Measurements from ENCODE around the gene PIK3C3. TPM values are rescaled to one million over a fixed set of nuclear protein-coding genes. Genes with fewer than 3 reads are reported as not detected.

Gene PIK3C3
- total and polyA plus RNA-seq, 2 donors from 2014 or later, result 31.4 to 70.7 TPM

DNA sequence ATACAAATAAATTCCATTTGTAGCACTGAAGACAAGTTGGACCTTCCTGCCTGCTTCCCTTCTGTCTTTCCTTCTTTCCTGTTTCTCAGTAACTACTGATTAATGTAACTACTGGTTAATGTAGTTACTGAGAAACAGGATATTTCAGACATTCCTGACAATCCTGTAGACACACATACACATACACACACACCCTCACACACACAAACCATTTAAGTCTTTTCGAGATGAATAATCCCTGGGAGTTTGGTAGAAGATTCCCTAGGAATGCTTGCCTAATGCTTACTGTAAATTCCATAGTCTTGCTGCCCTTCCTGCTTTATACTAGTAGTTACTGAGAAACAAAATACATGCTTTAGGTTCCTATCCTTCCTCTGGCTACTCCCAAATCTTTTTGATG is 83.9 kb downstream of the PIK3C3 start:
- H3K27ac ChIP-seq (ENCODE audit: low read depth in 2 of 2, low read length in 2 of 2), result no peak overlapping the region
- no peaks in the 10 kb centered on the region for H3K27me3 ChIP-seq (ENCODE audit: control insufficient read depth, insufficient read depth, low read length)
- peaks cover 2 to 7% (median 5%) of the 10 kb centered on the region in 3 donors for H3K4me1 ChIP-seq (ENCODE audit: control insufficient read depth in 2 of 3, insufficient read depth in 2 of 3, low read depth in 1 of 3, low read length in 3 of 3)
- H3K36me3 ChIP-seq (ENCODE audit: control insufficient read depth in 2 of 3, insufficient read depth in 3 of 3, low read length in 3 of 3), result peaks cover 0 to 3% (median 3%) of the 10 kb centered on the region in 3 donors
- H3K4me3 ChIP-seq (ENCODE audit: low read length in 3 of 3), result no peak overlapping the region
- DNase-seq, result peak in 2 of 5 donors; percentile 69 to 77
- H3K9me3 ChIP-seq (ENCODE audit: control insufficient read depth in 2 of 3, insufficient read depth in 1 of 3, low read length in 3 of 3), result no peaks in the 10 kb centered on the region
- TF ChIP-seq, protein P1, sequence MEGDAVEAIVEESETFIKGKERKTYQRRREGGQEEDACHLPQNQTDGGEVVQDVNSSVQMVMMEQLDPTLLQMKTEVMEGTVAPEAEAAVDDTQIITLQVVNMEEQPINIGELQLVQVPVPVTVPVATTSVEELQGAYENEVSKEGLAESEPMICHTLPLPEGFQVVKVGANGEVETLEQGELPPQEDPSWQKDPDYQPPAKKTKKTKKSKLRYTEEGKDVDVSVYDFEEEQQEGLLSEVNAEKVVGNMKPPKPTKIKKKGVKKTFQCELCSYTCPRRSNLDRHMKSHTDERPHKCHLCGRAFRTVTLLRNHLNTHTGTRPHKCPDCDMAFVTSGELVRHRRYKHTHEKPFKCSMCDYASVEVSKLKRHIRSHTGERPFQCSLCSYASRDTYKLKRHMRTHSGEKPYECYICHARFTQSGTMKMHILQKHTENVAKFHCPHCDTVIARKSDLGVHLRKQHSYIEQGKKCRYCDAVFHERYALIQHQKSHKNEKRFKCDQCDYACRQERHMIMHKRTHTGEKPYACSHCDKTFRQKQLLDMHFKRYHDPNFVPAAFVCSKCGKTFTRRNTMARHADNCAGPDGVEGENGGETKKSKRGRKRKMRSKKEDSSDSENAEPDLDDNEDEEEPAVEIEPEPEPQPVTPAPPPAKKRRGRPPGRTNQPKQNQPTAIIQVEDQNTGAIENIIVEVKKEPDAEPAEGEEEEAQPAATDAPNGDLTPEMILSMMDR (IDR thresholded peaks at IDR 0.05; ENCODE audit: borderline replicate concordance, extremely low read depth, insufficient read depth), result no peak
- intact Hi-C loops (cut with DNase I), result no loop called here
- FAIRE-seq, result peak; percentile 85
- no peak overlapping the region for H3K9ac ChIP-seq (ENCODE audit: low read length in 3 of 3)

DNA sequence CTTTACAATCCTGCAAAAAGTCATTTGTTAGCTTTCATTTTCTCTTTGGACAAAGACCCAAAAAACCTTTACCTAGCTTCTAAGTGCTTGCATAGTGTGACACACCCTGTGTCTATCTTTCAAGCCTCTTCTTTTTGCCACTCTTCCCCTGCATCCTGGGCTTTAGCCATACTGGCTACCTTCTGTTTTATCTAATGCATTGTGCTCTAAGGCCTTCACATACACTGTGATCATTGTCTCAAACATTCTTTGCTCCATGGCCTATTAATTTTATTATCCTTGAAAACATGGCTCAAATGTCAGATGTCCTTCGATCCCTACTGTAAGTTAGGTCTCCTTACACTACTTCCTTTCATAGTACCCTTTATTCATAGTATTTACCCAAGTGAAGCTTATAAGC is 84.4 kb downstream of the PIK3C3 start:
- no peak for FAIRE-seq
- peaks cover 2 to 7% (median 5%) of the 10 kb centered on the region in 3 donors for H3K4me1 ChIP-seq (ENCODE audit: control insufficient read depth in 2 of 3, insufficient read depth in 2 of 3, low read depth in 1 of 3, low read length in 3 of 3)
- DNase-seq, result peak in 2 of 5 donors; percentile 23 to 27
- H3K27ac ChIP-seq (ENCODE audit: low read depth in 2 of 2, low read length in 2 of 2), result no peak overlapping the region
- H3K9me3 ChIP-seq (ENCODE audit: control insufficient read depth in 2 of 3, insufficient read depth in 1 of 3, low read length in 3 of 3), result no peaks in the 10 kb centered on the region
- peaks cover 0 to 3% (median 3%) of the 10 kb centered on the region in 3 donors for H3K36me3 ChIP-seq (ENCODE audit: control insufficient read depth in 2 of 3, insufficient read depth in 3 of 3, low read length in 3 of 3)
- intact Hi-C loops (cut with DNase I), result no loop called here
- TF ChIP-seq, protein P1 (IDR thresholded peaks at IDR 0.05; ENCODE audit: borderline replicate concordance, extremely low read depth, insufficient read depth), result no peak
- H3K4me3 ChIP-seq (ENCODE audit: low read length in 3 of 3), result no peak overlapping the region
- no peaks in the 10 kb centered on the region for H3K27me3 ChIP-seq (ENCODE audit: control insufficient read depth, insufficient read depth, low read length)
- no peak overlapping the region for H3K9ac ChIP-seq (ENCODE audit: low read length in 3 of 3)

DNA sequence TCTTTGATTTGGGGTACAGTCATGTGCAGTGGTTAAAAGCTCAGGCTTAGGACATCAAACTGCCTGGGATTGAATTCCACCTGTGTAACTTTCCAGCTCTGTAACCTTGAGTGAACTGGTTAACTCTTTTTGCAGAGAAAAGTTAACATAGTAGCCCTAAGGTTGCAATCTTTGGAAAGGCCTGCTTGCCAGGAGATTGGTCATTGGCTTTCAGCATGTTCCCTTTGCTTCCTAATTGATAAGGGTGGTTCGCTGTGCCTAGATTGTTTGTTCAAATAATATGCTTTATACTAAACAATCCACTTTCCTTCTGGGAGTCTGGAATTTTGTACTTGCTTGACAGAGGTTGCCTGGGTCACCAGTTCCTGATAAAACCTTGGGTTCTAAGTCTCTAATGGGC is 86.8 kb downstream of the PIK3C3 start:
- no peak for FAIRE-seq
- H3K36me3 ChIP-seq (ENCODE audit: control insufficient read depth in 2 of 3, insufficient read depth in 3 of 3, low read length in 3 of 3), result peaks cover 0 to 3% (median 0%) of the 10 kb centered on the region in 3 donors
- TF ChIP-seq, protein P1 (IDR thresholded peaks at IDR 0.05; ENCODE audit: borderline replicate concordance, extremely low read depth, insufficient read depth), result no peak

DNA sequence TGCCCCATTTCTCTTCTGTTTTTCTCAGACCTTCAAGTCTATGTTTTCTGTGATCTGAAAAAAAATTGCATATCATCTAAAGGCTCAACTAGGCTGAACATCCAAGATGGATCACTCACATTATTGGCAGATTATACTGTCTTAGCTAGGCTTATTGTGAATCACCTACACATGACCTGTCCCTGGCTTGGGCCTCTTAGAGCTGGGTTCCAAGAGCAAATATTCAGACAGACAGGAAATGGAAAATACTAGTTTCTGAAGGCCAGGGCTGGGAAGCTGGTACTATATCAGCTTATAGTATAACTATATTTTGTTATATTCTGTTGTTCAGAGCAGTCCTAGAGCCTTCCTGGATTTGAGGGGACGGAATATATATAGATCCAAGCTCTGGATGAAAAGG is 90.3 kb downstream of the PIK3C3 start:
- H3K27ac ChIP-seq (ENCODE audit: low read depth in 2 of 2, low read length in 2 of 2), result no peak overlapping the region
- peaks cover 0 to 8% (median 4%) of the 10 kb centered on the region in 3 donors for H3K4me1 ChIP-seq (ENCODE audit: control insufficient read depth in 2 of 3, insufficient read depth in 2 of 3, low read depth in 1 of 3, low read length in 3 of 3)
- H3K36me3 ChIP-seq (ENCODE audit: control insufficient read depth in 2 of 3, insufficient read depth in 3 of 3, low read length in 3 of 3), result peaks cover 0 to 5% (median under 1%) of the 10 kb centered on the region in 3 donors
- no peak overlapping the region for H3K9ac ChIP-seq (ENCODE audit: low read length in 3 of 3)
- no peak overlapping the region for H3K4me3 ChIP-seq (ENCODE audit: low read length in 3 of 3)
- intact Hi-C loops (cut with DNase I), result no loop called here
- FAIRE-seq (no peak), DNase-seq (no peak)
- TF ChIP-seq, protein P1 (IDR thresholded peaks at IDR 0.05; ENCODE audit: borderline replicate concordance, extremely low read depth, insufficient read depth), result no peak
- H3K9me3 ChIP-seq (ENCODE audit: control insufficient read depth in 2 of 3, insufficient read depth in 1 of 3, low read length in 3 of 3), result no peaks in the 10 kb centered on the region
- H3K27me3 ChIP-seq (ENCODE audit: control insufficient read depth, insufficient read depth, low read length), result no peaks in the 10 kb centered on the region

More for the DNA sequence above, 86.8 kb downstream of the PIK3C3 start:
- no peak for DNase-seq
- no peak overlapping the region for H3K27ac ChIP-seq (ENCODE audit: low read depth in 2 of 2, low read length in 2 of 2)
- H3K27me3 ChIP-seq (ENCODE audit: control insufficient read depth, insufficient read depth, low read length), result no peaks in the 10 kb centered on the region
- intact Hi-C loops (cut with DNase I), result no loop called here
- H3K4me1 ChIP-seq (ENCODE audit: control insufficient read depth in 2 of 3, insufficient read depth in 2 of 3, low read depth in 1 of 3, low read length in 3 of 3), result peaks cover 2 to 7% (median 5%) of the 10 kb centered on the region in 3 donors
- no peak overlapping the region for H3K4me3 ChIP-seq (ENCODE audit: low read length in 3 of 3)
- no peak overlapping the region for H3K9ac ChIP-seq (ENCODE audit: low read length in 3 of 3)
- H3K9me3 ChIP-seq (ENCODE audit: control insufficient read depth in 2 of 3, insufficient read depth in 1 of 3, low read length in 3 of 3), result no peaks in the 10 kb centered on the region
